C4-2B (cell line): ENCODE measurements around the gene RRP9.

ENCODE experiments used
- H3K27ac ChIP-seq: fragments of 450-650 bp; 2 replicates; pipeline ENCODE4 v1.5.1; 2017
- ZFX ChIP-seq: fragments of 450-650 bp; IDR thresholded peaks from 2 replicates; pipeline ENCODE4 v1.6.1; 2017
- TF ChIP-seq, protein P1 (sequence below): fragments of 450-650 bp; conservative IDR thresholded peaks from 2 replicates; pipeline ENCODE4 v1.5.1; 2017; ENCODE audit warnings: mild to moderate bottlenecking

RRP9 gene

GRCh38 chr3:51953445-51953844 lies 11.7 kb upstream of the RRP9 start:
- no peak overlapping the region for H3K27ac ChIP-seq
- no peak for TF ChIP-seq ZFX
- TF ChIP-seq, protein P1, sequence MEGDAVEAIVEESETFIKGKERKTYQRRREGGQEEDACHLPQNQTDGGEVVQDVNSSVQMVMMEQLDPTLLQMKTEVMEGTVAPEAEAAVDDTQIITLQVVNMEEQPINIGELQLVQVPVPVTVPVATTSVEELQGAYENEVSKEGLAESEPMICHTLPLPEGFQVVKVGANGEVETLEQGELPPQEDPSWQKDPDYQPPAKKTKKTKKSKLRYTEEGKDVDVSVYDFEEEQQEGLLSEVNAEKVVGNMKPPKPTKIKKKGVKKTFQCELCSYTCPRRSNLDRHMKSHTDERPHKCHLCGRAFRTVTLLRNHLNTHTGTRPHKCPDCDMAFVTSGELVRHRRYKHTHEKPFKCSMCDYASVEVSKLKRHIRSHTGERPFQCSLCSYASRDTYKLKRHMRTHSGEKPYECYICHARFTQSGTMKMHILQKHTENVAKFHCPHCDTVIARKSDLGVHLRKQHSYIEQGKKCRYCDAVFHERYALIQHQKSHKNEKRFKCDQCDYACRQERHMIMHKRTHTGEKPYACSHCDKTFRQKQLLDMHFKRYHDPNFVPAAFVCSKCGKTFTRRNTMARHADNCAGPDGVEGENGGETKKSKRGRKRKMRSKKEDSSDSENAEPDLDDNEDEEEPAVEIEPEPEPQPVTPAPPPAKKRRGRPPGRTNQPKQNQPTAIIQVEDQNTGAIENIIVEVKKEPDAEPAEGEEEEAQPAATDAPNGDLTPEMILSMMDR: no peak

DNA sequence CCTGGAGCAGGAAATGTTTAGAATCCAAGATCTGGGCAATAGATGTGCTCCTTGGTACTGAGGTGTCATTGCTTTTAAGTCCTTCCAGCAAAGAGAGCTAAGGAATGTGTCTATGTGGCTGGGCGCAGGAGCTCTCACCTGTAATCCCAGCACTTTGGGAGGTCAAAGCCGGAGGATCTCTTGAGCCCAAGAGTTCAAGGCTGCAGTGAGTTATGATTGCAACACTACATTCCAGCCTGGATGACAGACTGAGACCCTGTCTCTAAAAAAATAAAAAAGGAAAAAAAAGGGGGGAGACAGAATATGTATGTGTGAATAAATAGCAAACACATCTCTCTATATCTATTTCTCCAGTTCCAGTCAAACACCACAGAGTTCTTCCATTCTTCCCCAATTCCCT lies 9.2 kb upstream of the RRP9 start:
- no peak overlapping the region for H3K27ac ChIP-seq
- TF ChIP-seq ZFX: no peak

GRCh38 chr3:51949121-51949520 lies 7.4 kb upstream of the RRP9 start:
- no peak overlapping the region for H3K27ac ChIP-seq
- TF ChIP-seq ZFX: no peak
- TF ChIP-seq, protein P1: no peak

GRCh38 chr3:51948016-51948580 lies 6.4 kb upstream of the RRP9 start:
- TF ChIP-seq, protein P1: no peak
- no peak for TF ChIP-seq ZFX
- no peak overlapping the region for H3K27ac ChIP-seq

- no peak overlapping the region for H3K27ac ChIP-seq
- TF ChIP-seq, protein P1: no peak
- TF ChIP-seq ZFX: no peak
Measured at GRCh38 chr3:51947215-51947900, 5.7 kb upstream of the RRP9 start.

DNA sequence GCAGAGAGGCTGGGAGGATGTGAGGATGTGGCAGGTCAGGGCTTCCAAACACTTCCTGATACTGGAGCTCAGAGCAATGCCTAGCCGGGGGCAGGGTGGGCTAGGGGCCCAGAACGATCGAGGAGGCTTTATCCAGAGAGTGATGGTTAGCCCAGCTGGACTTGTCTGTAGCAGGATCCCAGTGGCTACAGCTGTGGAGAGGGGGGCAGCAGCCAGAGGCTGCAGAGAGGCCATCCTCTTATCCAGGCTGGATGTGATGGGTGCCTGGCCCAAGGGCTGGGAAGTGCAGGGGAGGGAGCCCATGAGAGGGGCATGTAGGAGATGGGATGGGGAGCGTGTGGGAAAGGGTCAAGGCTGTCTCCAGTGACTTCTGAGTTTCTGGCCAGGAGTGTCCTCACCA lies 5.1 kb upstream of the RRP9 start:
- H3K27ac ChIP-seq: no peak overlapping the region
- TF ChIP-seq, protein P1: no peak
- no peak for TF ChIP-seq ZFX

DNA sequence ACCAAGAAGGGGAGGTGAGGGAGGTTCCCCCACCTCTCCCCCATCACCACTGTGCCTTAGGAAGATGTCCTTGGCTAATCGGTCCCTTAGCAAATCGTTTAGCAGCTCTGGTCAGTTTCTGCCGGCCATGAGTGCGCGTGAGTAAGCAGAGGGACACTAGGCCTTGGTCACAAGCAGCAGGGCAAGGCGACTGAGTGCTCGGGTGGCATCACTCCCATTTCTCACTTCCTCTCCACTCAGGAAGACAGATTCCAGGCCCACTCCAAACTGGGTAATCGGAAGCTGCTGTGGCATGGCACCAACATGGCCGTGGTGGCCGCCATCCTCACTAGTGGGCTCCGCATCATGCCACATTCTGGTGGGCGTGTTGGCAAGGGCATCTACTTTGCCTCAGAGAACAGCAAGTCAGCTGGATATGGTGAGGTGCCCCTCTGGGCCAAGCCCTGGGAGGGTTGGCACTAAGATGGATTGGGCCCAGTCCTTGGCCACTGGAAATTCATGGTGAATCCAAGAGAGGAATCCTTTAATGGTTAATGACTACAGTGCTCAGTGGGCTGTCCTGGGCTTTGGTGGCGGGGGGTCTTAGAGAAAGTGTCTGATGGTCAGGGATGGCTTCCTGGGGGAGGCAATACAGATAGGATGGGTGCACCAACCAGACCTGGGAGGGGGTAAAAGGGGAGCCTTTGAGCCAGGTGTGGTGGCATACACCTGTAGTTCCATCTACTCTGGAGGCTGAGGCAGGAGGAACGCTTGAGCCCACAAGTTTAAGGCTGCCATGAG lies 4.4 kb upstream of the RRP9 start:
- TF ChIP-seq ZFX: no peak
- TF ChIP-seq, protein P1: no peak
- no peak overlapping the region for H3K27ac ChIP-seq
